Spinal cord (tissue), 10 donors: ENCODE results near the gene NTN4. TPM values are rescaled to one million over a fixed set of nuclear protein-coding genes. Genes with fewer than 3 reads are reported as not detected.
A peak's percentile ranks its signal among the peaks of the same experiment; 100 is the strongest.
"Not testable (repeated sequence)": the region's sequence is repeated elsewhere in the genome, so short reads cannot be mapped to it uniquely, and the experiment has no call there.

Experiments used
- DNase-seq, 6 donors: peaks; one replicate each; pipeline versions ENCODE4 v3.0.0 to v3.0.0-alpha.2; 2013 to 2015; ENCODE audit warnings: low spot score in 6 of 6, low read depth in 4 of 6
- H3K27ac ChIP-seq: one replicate; pipeline ENCODE4 v1.5.1; 2013; ENCODE audit warnings: low read depth, low read length, control low read depth
- H3K27me3 ChIP-seq: one replicate; pipeline ENCODE4 v1.6.1; 2013; ENCODE audit warnings: low read length; ENCODE audit not compliant: control insufficient read depth, insufficient read depth
- H3K36me3 ChIP-seq: one replicate; pipeline ENCODE4 v1.6.1; 2013; ENCODE audit warnings: low read length; ENCODE audit not compliant: control insufficient read depth, insufficient read depth
- H3K4me1 ChIP-seq: one replicate; pipeline ENCODE4 v1.6.1; 2013; ENCODE audit warnings: low read length; ENCODE audit not compliant: control insufficient read depth, insufficient read depth
- H3K4me3 ChIP-seq: one replicate; pipeline ENCODE4 v1.5.1; 2013; ENCODE audit warnings: low read depth, low read length, control low read depth
- H3K9me3 ChIP-seq: one replicate; pipeline ENCODE4 v1.6.1; 2013; ENCODE audit warnings: low read length; ENCODE audit not compliant: control insufficient read depth, insufficient read depth
- WGBS: methylation state at CpG from one replicate; pipeline ENCODE4 v1.1.5; 2013; ENCODE audit warnings: missing lambda C conversion rate; ENCODE audit not compliant: insufficient coverage; 5-methylcytosine and 5-hydroxymethylcytosine counted together
- polyA plus RNA-seq, 2 donors: library from polyadenylated mRNA; unstranded; fragments of 120-200 nt; gene quantifications; one replicate each; pipeline ENCODE4 v1.2.1, GENCODE V29; 2013; ENCODE audit not compliant: insufficient read length in 2 of 2
- total RNA-seq, 2 donors: library from RNA; depleted of rRNA in 1 of 2; stranded (reverse); fragments of 120-200 nt in 1 of 2; fragments of >200 nt in 1 of 2; gene quantifications; one replicate each; pipeline versions ENCODE4 v1.2.3 to v1.2.4, GENCODE V29; 2013 to 2014
- donor health status: healthy.

NTN4 gene
- total and polyA plus RNA-seq, 4 donors, result 10.2 to 22.9 (median 17.2) TPM

DNA sequence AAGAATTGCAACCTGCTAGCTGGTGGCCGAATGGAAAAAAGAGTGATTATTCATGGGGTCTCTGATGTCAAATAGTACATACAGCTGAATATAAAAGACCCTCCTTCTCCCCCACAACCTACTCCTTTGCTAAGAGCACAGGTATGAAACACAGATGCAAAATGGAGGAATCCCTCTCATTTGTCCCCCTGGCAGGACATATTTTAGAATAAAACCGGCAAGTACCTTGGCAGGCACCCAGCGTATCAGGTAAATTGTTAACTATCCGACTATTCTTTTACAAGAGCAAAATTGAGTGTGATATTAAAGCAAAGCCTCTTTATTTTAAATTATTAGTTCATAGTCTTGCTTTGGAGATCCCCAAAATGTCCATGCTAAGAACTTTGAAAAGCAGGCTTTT lies 165.6 kb downstream of the NTN4 start:
- no peak for DNase-seq
- Histone ChIP-seq H3K9me3 (no peaks in the 10 kb centered on the region), H3K36me3 (no peaks in the 10 kb centered on the region), H3K27ac (no peak overlapping the region), H3K4me1 (no peaks in the 10 kb centered on the region), H3K27me3 (no peaks in the 10 kb centered on the region), H3K4me3 (no peak overlapping the region)
- WGBS, result no CpG with 5 or more reads among the region's 4 CpGs

DNA sequence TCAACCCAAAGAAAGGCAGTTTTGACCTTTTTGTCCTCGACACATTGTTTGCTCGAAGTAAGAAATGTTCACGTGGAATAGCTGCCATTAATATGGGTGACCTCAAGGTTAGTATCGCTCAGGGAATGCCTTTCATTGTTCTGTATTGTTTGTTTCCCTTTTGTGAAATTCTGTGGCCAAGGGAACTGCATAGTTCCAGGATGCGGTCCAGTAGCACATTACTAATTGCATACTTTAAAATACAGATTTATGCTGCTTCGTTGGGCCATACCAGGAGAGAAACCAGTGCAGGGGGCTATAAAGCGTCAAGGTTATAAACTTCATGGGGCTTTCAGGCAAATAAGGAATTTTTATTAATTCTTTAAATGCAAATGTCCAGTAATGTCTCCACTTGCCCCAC lies 166.0 kb downstream of the NTN4 start:
- Histone ChIP-seq H3K27ac (no peak overlapping the region), H3K4me3 (no peak overlapping the region), H3K36me3 (no peaks in the 10 kb centered on the region), H3K4me1 (no peaks in the 10 kb centered on the region), H3K27me3 (no peaks in the 10 kb centered on the region), H3K9me3 (no peaks in the 10 kb centered on the region)
- peak in 1 of 6 donors; percentile 31 for DNase-seq
- WGBS, result 42% methylated on average over 4 of the region's 7 CpGs

DNA sequence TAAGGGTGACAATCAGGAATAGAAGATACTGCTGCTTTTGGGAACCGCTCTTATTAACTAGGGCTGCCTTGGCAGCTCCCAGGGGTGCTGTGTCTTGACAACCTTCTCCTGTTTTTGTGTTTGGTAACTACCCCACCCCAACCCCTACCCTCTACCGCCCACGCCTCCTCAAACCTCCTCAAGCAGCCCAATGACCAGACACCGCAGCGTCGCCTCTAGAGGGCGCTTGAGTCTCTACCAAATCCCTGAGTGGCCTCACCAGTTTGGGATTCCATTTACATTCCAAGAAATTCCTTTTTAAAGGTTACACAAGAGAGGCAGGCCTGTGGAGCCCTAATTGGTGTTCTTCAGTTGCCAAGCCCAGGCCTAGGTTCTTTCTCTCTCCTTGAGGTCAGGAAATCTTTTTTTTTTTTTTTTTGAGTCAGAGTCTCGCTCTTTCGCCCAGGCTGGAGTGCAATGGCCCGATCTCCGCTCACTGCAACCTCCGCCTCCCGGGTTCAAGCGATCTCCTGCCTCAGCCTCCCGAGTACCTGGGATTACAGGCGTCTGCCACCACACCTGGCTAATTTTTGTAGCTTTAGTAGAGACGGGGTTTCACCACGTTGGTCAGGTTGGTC lies 166.9 kb downstream of the NTN4 start:
- peak in 1 of 6 donors; percentile 48 for DNase-seq
- H3K36me3 ChIP-seq, result no peaks in the 10 kb centered on the region
- no peaks in the 10 kb centered on the region for H3K4me1 ChIP-seq
- H3K27ac ChIP-seq, result no peak overlapping the region
- WGBS, result 86% methylated on average over 13 of the region's 18 CpGs
- no peaks in the 10 kb centered on the region for H3K9me3 ChIP-seq
- H3K27me3 ChIP-seq, result no peaks in the 10 kb centered on the region
- H3K4me3 ChIP-seq, result no peak overlapping the region

DNA sequence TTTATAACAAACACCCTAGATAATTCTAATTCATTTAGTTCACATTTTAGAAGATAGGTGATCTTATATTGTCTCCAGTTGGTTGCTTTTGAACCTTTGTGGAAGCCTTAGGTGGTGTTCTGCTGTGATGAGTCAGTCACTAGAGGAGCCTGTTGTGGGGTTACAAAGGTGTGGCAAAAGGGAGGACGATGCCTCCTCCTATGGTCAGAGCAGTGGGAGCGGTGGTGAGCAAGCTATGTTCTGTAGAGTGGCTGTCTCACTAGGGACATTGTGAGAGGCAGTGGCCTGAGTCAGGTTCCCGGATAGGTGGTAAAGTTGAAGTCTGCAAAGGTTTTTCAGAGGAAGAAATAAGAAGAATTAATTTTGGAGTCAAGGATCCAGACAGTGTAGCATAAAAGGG lies 167.7 kb downstream of the NTN4 start:
- 92% methylated on average over 3 of the region's 3 CpGs for WGBS
- Histone ChIP-seq H3K27me3 (no peaks in the 10 kb centered on the region), H3K36me3 (no peaks in the 10 kb centered on the region), H3K27ac (no peak overlapping the region), H3K4me1 (no peaks in the 10 kb centered on the region), H3K4me3 (no peak overlapping the region), H3K9me3 (no peaks in the 10 kb centered on the region)
- no peak for DNase-seq

DNA sequence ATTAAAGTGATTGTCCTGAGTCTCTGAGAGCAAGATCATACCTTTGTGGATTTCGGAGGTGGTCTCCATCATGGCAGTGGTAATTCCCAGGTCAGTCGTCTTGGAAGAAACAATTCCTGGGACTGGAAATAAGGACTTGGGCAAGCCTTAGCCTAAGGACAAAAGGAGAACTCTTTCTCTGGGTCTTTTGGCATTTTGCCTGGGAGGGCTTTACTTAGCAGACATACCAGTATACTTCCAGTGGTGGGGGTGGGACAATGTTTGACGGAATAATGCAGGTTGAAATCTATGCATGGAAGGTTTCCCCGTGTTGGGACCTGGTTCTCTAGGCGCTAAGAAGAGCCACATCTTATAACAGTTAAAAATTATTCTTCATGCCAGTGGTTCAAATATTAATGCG lies 168.8 kb downstream of the NTN4 start:
- H3K4me3 ChIP-seq, result no peak overlapping the region
- no peaks in the 10 kb centered on the region for H3K4me1 ChIP-seq
- 79% methylated on average over 4 of the region's 6 CpGs for WGBS
- H3K27ac ChIP-seq, result no peak overlapping the region
- H3K36me3 ChIP-seq, result no peaks in the 10 kb centered on the region
- no peak for DNase-seq
- H3K9me3 ChIP-seq, result no peaks in the 10 kb centered on the region
- H3K27me3 ChIP-seq, result no peaks in the 10 kb centered on the region

DNA sequence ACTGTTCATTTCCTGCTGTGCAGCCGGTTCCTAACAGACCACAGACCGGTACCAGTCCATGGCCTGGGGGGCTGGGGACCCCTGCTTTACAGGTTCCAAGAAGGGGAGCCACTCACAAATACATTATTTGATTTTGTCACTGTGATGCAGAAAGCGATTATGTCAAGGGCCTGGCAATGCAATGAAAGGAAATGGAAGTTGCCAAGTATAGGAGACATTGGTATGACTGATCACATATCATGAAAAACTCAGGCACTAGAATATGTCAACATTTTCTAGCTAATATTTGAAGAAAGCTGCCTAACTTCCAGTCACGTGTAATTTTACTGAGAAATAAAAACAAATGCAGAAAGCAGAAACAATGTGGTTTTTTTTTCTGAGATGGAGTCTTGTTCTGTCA lies 170.4 kb downstream of the NTN4 start:
- no peak for DNase-seq
- H3K4me3 ChIP-seq, result no peak overlapping the region
- no peaks in the 10 kb centered on the region for H3K9me3 ChIP-seq
- WGBS, result 75% methylated on average over 2 of the region's 4 CpGs
- H3K27me3 ChIP-seq, result no peaks in the 10 kb centered on the region
- no peak overlapping the region for H3K27ac ChIP-seq
- no peaks in the 10 kb centered on the region for H3K36me3 ChIP-seq
- no peaks in the 10 kb centered on the region for H3K4me1 ChIP-seq

DNA sequence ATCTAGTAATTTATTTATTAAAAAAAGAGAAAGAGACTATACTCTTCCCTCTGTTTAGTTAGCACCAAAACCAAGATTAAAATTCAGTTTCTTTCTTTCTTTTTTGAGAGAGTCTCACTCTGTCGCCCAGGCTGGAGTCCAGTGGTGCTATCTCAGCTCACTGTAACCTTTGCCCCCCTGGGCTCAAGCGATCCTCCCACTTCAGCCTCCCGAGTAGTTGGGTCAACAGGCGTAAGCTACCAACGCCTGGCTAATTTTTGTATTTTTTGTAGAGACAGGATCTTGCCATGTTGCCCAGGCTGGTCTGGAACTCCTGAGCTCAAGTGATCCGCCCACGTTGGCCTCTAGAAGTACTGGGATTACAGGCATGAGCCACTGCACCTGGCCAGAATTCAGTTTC lies 174.1 kb downstream of the NTN4 start:
- not testable (repeated sequence) for H3K27ac ChIP-seq, H3K9me3 ChIP-seq, DNase-seq, H3K4me3 ChIP-seq, H3K4me1 ChIP-seq, H3K36me3 ChIP-seq, H3K27me3 ChIP-seq
- 100% methylated on average over 1 of the region's 7 CpGs for WGBS

DNA sequence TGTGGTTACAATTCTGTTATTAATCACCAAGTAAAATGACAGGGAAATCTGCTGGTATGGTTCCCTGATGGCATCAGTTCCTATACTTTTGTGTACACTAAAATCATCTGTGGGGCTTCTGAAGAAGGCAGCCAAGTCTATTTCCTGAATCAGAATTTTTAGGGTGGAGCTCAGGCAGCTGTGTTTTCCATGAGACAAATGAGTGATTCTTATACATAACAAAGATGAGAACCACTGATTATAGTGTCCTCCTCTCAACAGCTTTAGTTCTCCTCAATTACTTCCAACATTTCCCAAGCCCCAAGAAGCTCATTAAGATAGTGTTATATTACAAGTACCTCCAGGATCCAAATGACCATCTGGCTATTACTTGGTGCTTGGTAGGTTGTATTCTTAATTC lies 174.8 kb downstream of the NTN4 start:
- Histone ChIP-seq H3K27me3 (no peaks in the 10 kb centered on the region), H3K27ac (no peak overlapping the region), H3K4me3 (no peak overlapping the region), H3K9me3 (no peaks in the 10 kb centered on the region), H3K36me3 (no peaks in the 10 kb centered on the region), H3K4me1 (no peaks in the 10 kb centered on the region)
- peak in 2 of 6 donors; percentile 39 to 54 for DNase-seq

DNA sequence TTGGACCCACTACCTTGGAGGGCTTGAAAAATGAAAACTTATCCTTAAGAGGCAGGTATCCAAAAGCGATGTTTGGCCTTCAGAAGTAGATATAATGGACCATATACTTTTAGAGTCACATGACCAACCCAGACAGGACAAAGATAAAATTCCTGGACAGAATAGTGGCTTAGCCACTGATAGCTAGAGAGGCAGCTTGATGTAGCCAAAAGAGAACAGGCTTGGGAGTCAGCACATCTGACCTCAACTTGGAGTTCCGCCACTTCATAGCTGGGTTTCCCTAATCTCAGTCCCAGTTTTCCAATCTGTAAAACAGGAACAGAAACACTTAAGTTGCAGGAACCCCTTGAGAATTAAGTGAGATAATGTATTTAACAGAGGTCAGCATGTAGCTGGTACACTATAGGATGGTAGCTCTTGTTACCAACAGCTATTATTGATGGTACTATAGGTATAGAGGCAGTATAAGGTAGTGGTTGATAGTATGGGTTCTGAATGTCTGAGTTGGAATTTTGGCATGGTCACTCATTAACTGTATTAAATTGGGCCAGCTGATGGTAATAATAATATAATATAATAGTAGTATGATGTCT lies 176.1 kb downstream of the NTN4 start:
- Histone ChIP-seq H3K9me3 (no peaks in the 10 kb centered on the region), H3K27ac (no peak overlapping the region), H3K4me3 (no peak overlapping the region), H3K4me1 (no peaks in the 10 kb centered on the region), H3K27me3 (no peaks in the 10 kb centered on the region), H3K36me3 (no peaks in the 10 kb centered on the region)
- no peak for DNase-seq
- WGBS, result 100% methylated on average over 1 of the region's 2 CpGs

DNA sequence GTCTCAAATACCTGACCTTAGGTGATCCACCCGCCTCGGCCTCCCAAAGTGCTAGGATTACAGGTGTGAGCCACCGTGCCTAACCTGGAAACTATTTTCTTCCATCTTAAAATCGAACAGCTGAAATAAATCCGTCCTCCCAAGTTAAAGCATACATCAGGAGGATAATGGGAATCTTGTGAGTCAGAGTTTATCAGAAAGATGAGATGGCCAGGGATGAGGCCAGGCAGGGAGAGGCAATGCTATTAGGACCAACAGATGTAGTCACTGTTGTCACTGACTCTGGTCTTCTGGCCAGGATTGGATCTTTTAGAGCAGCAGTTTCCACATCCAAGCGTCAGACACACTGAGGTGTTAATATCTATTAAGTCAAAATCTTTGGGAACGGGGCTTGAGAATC lies 177.5 kb downstream of the NTN4 start:
- H3K27ac ChIP-seq, result no peak overlapping the region
- no peaks in the 10 kb centered on the region for H3K9me3 ChIP-seq
- no peaks in the 10 kb centered on the region for H3K36me3 ChIP-seq
- no peaks in the 10 kb centered on the region for H3K27me3 ChIP-seq
- H3K4me3 ChIP-seq, result no peak overlapping the region
- DNase-seq, result no peak
- WGBS, result 100% methylated on average over 3 of the region's 7 CpGs
- H3K4me1 ChIP-seq, result peaks cover 2% of the 10 kb centered on the region
